ENCODE measurements around the gene CTSW. TPM values are rescaled to one million over a fixed set of nuclear protein-coding genes. Genes with fewer than 3 reads are reported as not detected.

Gene CTSW
- total RNA-seq, 2 experiments from 2014 or later, result 124 to 126 TPM

GRCh38 chr11:65870307-65870658 is 9.4 kb upstream of the CTSW start:
- Mint-ChIP-seq H3K4me1 (ENCODE audit: low read depth) (peaks cover 30% of the 10 kb centered on the region), H3K27ac (no peak overlapping the region), H3K4me3 (no peak overlapping the region), H3K27me3 (no peaks in the 10 kb centered on the region), H3K36me3 (ENCODE audit: low read depth) (peaks cover 9% of the 10 kb centered on the region), H3K9me3 (no peaks in the 10 kb centered on the region)
- CTCF ChIA-PET, result interaction anchor here (0.9 to 7.1 kb wide), 5 partner anchors 8 to 159 kb away, joined by 3 to 153 read pairs (median 7); partner anchors contain the start of genes CCDC85B, CFL1, FIBP and KAT5
- TF ChIP-seq, protein P1, sequence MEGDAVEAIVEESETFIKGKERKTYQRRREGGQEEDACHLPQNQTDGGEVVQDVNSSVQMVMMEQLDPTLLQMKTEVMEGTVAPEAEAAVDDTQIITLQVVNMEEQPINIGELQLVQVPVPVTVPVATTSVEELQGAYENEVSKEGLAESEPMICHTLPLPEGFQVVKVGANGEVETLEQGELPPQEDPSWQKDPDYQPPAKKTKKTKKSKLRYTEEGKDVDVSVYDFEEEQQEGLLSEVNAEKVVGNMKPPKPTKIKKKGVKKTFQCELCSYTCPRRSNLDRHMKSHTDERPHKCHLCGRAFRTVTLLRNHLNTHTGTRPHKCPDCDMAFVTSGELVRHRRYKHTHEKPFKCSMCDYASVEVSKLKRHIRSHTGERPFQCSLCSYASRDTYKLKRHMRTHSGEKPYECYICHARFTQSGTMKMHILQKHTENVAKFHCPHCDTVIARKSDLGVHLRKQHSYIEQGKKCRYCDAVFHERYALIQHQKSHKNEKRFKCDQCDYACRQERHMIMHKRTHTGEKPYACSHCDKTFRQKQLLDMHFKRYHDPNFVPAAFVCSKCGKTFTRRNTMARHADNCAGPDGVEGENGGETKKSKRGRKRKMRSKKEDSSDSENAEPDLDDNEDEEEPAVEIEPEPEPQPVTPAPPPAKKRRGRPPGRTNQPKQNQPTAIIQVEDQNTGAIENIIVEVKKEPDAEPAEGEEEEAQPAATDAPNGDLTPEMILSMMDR (IDR thresholded peaks at IDR 0.05), result no peak
- intact Hi-C loops (cut with micrococcal nuclease), result no loop called here
- POLR2A ChIA-PET, result interaction anchor here (10.6 to 29.8 kb wide), 2 partner anchors 13 to 19 kb away, joined by 182 to 560 read pairs; partner anchors contain the start of genes CCDC85B, CFL1, CTSW and FIBP
- DNase-seq (no peak), ATAC-seq (no peak)

- no peak for DNase-seq
- Mint-ChIP-seq H3K4me3 (no peak overlapping the region), H3K4me1 (ENCODE audit: low read depth) (peaks cover 30% of the 10 kb centered on the region), H3K9me3 (no peaks in the 10 kb centered on the region), H3K27ac (no peak overlapping the region), H3K27me3 (no peaks in the 10 kb centered on the region), H3K36me3 (ENCODE audit: low read depth) (peaks cover 9% of the 10 kb centered on the region)
- ChIA-PET POLR2A (interaction anchor here (0.7 to 29.8 kb wide), 6 partner anchors 14 to 283 kb away, joined by 3 to 560 read pairs (median 4); partner anchors contain the start of genes CCDC85B, CFL1, CTSW and FIBP), CTCF (interaction anchor here (0.9 to 7.1 kb wide), 7 partner anchors 8 to 160 kb away, joined by 3 to 153 read pairs (median 6); partner anchors contain the start of genes CCDC85B, CFL1, FIBP and KAT5)
- intact Hi-C loops (cut with micrococcal nuclease), result no loop called here
- TF ChIP-seq, protein P1 (IDR thresholded peaks at IDR 0.05), result no peak
- no peak for ATAC-seq
Measured at GRCh38 chr11:65870706-65871681, 8.6 kb upstream of the CTSW start.

GRCh38 chr11:65871811-65872548 is 7.7 kb upstream of the CTSW start:
- Mint-ChIP-seq H3K27me3 (no peaks in the 10 kb centered on the region), H3K4me3 (peak overlapping the region; percentile 39), H3K9me3 (no peaks in the 10 kb centered on the region), H3K36me3 (ENCODE audit: low read depth) (peaks cover 5% of the 10 kb centered on the region), H3K27ac (no peak overlapping the region), H3K4me1 (ENCODE audit: low read depth) (peaks cover 39% of the 10 kb centered on the region)
- ChIA-PET POLR2A (interaction anchor here (0.6 to 29.8 kb wide), 8 partner anchors 15 to 284 kb away, joined by 3 to 560 read pairs (median 3); partner anchors contain the start of genes CCDC85B, CFL1, CTSW and FIBP), CTCF (interaction anchor here (0.9 to 7.1 kb wide), 5 partner anchors 9 to 117 kb away, joined by 3 to 153 read pairs (median 6); partner anchors contain the start of genes CCDC85B, CFL1, FIBP and MUS81)
- intact Hi-C loops (cut with micrococcal nuclease), result no loop called here
- TF ChIP-seq, protein P1 (IDR thresholded peaks at IDR 0.05), result no peak
- no peak for ATAC-seq
- no peak for DNase-seq

DNA sequence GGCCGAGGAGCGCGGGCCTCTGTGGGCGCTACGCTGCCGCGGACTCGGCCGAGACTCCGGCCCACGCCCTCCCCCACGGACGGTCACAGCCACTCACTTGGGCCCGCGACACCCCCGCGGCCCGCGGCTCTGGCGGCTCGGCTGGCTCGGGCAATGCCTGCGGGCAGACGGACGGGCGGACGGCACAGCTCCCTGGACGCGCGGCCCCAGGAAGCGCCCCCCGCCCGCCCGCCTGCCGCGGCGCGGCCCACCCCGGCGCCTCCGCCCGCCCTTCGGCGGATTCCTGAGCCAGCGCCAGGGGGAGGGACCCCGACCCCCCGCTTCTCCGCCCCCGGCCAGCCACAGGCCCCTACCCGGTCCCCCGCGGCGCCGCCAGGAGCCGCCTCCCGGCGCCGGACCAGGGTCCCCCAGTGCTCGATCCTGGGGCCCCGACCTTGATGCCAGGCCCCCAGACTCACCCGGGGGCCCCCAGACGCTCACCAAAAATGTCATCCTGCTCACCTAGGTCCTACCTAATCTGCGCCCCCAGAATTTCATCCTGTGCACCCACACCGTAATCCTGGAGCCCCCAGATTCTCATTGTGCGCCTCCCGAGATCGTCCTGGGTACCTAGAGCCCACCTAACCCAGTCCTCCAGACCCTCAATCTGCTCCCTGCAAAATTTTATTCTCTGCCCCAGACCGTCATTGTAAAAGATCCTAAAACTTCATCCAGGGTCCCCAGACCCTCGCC is 6.9 kb upstream of the CTSW start, which contains the start of gene EFEMP2:
TSS of gene EFEMP2 (minus strand) at position 215 of the 732 bp plus-strand sequence. CDS start 446 bp downstream, outside the sequence.
- TF ChIP-seq, protein P1 (IDR thresholded peaks at IDR 0.05), result no peak
- Mint-ChIP-seq H3K4me1 (ENCODE audit: low read depth) (peaks cover 44% of the 10 kb centered on the region), H3K27ac (peak within 1 kb of the TSS; percentile 81), H3K9me3 (no peaks in the 10 kb centered on the region), H3K4me3 (peak within 1 kb of the TSS; percentile 84), H3K27me3 (no peaks in the 10 kb centered on the region), H3K36me3 (ENCODE audit: low read depth) (peaks cover 1% of the 10 kb centered on the region)
- ATAC-seq (no peak), DNase-seq (no peak)
- POLR2A ChIA-PET, result interaction anchor here (0.8 to 29.8 kb wide), 5 partner anchors 15 to 483 kb away, joined by 3 to 560 read pairs (median 3); partner anchors contain the start of genes CCDC85B, CFL1, CTSW and FIBP
- CTCF ChIA-PET, result interaction anchor here (1.2 to 7.1 kb wide), 4 partner anchors 13 to 54 kb away, joined by 3 to 153 read pairs (median 34); partner anchors contain the start of genes CCDC85B, CFL1, FIBP and MUS81
- intact Hi-C loops (cut with micrococcal nuclease), result no loop called here
